Neural cell (in vitro differentiated cells): ENCODE data around the gene SERTAD2. TPM values are rescaled to one million over a fixed set of nuclear protein-coding genes. Genes with fewer than 3 reads are reported as not detected.

Source experiments
- H2AFZ ChIP-seq: fragments of 200-600, 300-800 bp; sonication (generic), shearing (Covaris generic); 2 replicates; pipeline ENCODE4 v1.6.0; 2014; ENCODE audit warnings: low read depth, mild to moderate bottlenecking, antibody characterized with exemption, low read length, moderate library complexity
- H3F3A ChIP-seq: fragments of 200-600 bp; shearing (Covaris generic); 2 replicates; pipeline ENCODE4 v1.6.1; 2016; ENCODE audit warnings: mild to moderate bottlenecking, moderate library complexity, mixed read lengths, antibody characterized with exemption, low read length; ENCODE audit not compliant: insufficient read depth, poor library complexity, severe bottlenecking
- H3K27ac ChIP-seq: fragments of 200-600, 300-800 bp; sonication (generic), shearing (Covaris generic); 2 replicates; pipeline ENCODE4 v1.5.1; 2014; ENCODE audit warnings: mild to moderate bottlenecking, low read length, moderate library complexity
- H3K27me3 ChIP-seq: fragments of 300-800, 200-600 bp; sonication (generic), shearing (Covaris generic); 2 replicates; pipeline ENCODE4 v1.6.0; 2014; ENCODE audit warnings: mild to moderate bottlenecking, low read depth, low read length, moderate library complexity; ENCODE audit not compliant: insufficient read depth
- H3K36me3 ChIP-seq: fragments of 300-800, 200-600 bp; sonication (generic), shearing (Covaris generic); 2 replicates; pipeline ENCODE4 v1.5.1; 2014; ENCODE audit warnings: mild to moderate bottlenecking, antibody characterized with exemption, low read length, moderate library complexity; ENCODE audit not compliant: insufficient read depth
- H3K4me2 ChIP-seq: fragments of 300-800, 200-600 bp; sonication (generic), shearing (Covaris generic); 2 replicates; pipeline ENCODE4 v1.6.0; 2014; ENCODE audit warnings: mild to moderate bottlenecking, low read length
- H3K4me3 ChIP-seq: fragments of 300-800, 200-600 bp; sonication (generic), shearing (Covaris generic); 2 replicates; pipeline ENCODE4 v1.5.1; 2014; ENCODE audit warnings: mild to moderate bottlenecking, low read length, moderate library complexity
- H3K79me2 ChIP-seq: fragments of 200-600 bp; shearing (Covaris generic); replicated peaks from 2 replicates; pipeline ENCODE4 v1.6.0; 2014; ENCODE audit warnings: mild to moderate bottlenecking, low read length, moderate library complexity; ENCODE audit not compliant: insufficient read depth
- H3K9ac ChIP-seq: fragments of 300-800, 200-600 bp; sonication (generic), shearing (Covaris generic); 2 replicates; pipeline ENCODE4 v1.6.1; 2016; ENCODE audit warnings: mild to moderate bottlenecking, low read length, mixed read lengths
- H3K9me2 ChIP-seq: fragments of 200-600 bp; shearing (Covaris generic); 2 replicates; pipeline ENCODE4 v1.6.1; 2016; ENCODE audit warnings: mild to moderate bottlenecking, low read length, mixed read lengths; ENCODE audit not compliant: insufficient read depth
- H3K9me3 ChIP-seq: fragments of 200-600, 300-800 bp; sonication (generic), shearing (Covaris generic); 2 replicates; pipeline ENCODE4 v1.6.1; 2016; ENCODE audit warnings: mild to moderate bottlenecking, mixed run types, low read length, moderate library complexity, mixed read lengths
- H4K20me1 ChIP-seq: fragments of 200-600 bp; shearing (Covaris generic); 2 replicates; pipeline ENCODE4 v1.6.1; 2016; ENCODE audit warnings: mild to moderate bottlenecking, mixed run types; ENCODE audit not compliant: insufficient read depth
- CTCF ChIP-seq: fragments of 450-650 bp; IDR thresholded peaks from 2 replicates; pipeline ENCODE4 v1.5.1; 2014; ENCODE audit warnings: antibody characterized with exemption, mild to moderate bottlenecking, moderate library complexity; ENCODE audit not compliant: poor library complexity, severe bottlenecking
- EP300 ChIP-seq: fragments of 450-650 bp; conservative IDR thresholded peaks from 2 replicates; pipeline ENCODE4 v1.6.1; 2014; ENCODE audit warnings: antibody characterized with exemption, mild to moderate bottlenecking, moderate library complexity; ENCODE audit not compliant: poor library complexity, severe bottlenecking
- EZH2 ChIP-seq: fragments of 200-600, 300-800 bp; shearing (Covaris generic), sonication (generic); IDR thresholded peaks from 2 replicates; pipeline ENCODE4 v1.6.1; 2014; ENCODE audit warnings: antibody characterized with exemption, low read length, borderline replicate concordance, mild to moderate bottlenecking; ENCODE audit not compliant: insufficient read depth, poor library complexity, severe bottlenecking
- MXI1 ChIP-seq: fragments of 450-650 bp; conservative IDR thresholded peaks from 2 replicates; pipeline ENCODE4 v1.6.1; 2014; ENCODE audit warnings: antibody characterized with exemption, mild to moderate bottlenecking; ENCODE audit not compliant: poor library complexity, severe bottlenecking
- POLR2AphosphoS5 ChIP-seq: IDR thresholded peaks from 2 replicates; pipeline ENCODE4 v1.6.1; 2012
- RAD21 ChIP-seq: fragments of 450-650 bp; conservative IDR thresholded peaks from 2 replicates; pipeline ENCODE4 v1.6.1; 2014; ENCODE audit warnings: antibody characterized with exemption, mild to moderate bottlenecking, moderate library complexity
- REST ChIP-seq: IDR thresholded peaks from 2 replicates; pipeline ENCODE4 v1.6.1; 2012; ENCODE audit warnings: borderline replicate concordance
- SMC3 ChIP-seq: fragments of 450-650 bp; conservative IDR thresholded peaks from 2 replicates; pipeline ENCODE4 v1.6.1; 2014; ENCODE audit warnings: antibody characterized with exemption, mild to moderate bottlenecking, moderate library complexity; ENCODE audit not compliant: poor library complexity
- TAF1 ChIP-seq: IDR thresholded peaks from 2 replicates; pipeline ENCODE4 v1.6.1; 2012; ENCODE audit warnings: low read depth
- polyA plus RNA-seq: library from polyadenylated mRNA; depleted of rRNA; stranded (reverse); fragments of >200 nt; gene quantifications from 2 replicates; pipeline ENCODE4 v1.2.3, GENCODE V29; 2014

Gene SERTAD2
- polyA plus RNA-seq, 1 donor from 2014 or later = 4.7 TPM

GRCh38 chr2:64629329-64629781 is 24.4 kb downstream of the SERTAD2 start:
- Histone ChIP-seq H3K27ac (no peak overlapping the region), H3K9me2 (no peaks in the 10 kb centered on the region), H3K4me2 (no peak overlapping the region), H3K36me3 (no peaks in the 10 kb centered on the region), H3K79me2 (no peaks in the 10 kb centered on the region), H3K9me3 (no peaks in the 10 kb centered on the region), H3K9ac (no peak overlapping the region), H3K27me3 (no peaks in the 10 kb centered on the region), H2AFZ (no peak overlapping the region), H3K4me3 (no peak overlapping the region), H4K20me1 (no peaks in the 10 kb centered on the region), H3F3A (no peaks in the 10 kb centered on the region)
- TF ChIP-seq EZH2 = no peak
- TF ChIP-seq MXI1 = no peak
- TF ChIP-seq POLR2AphosphoS5 = no peak
- TF ChIP-seq SMC3 = no peak
- no peak for TF ChIP-seq TAF1
- TF ChIP-seq RAD21 = no peak
- TF ChIP-seq CTCF = no peak
- TF ChIP-seq REST = no peak
- TF ChIP-seq EP300 = no peak

DNA sequence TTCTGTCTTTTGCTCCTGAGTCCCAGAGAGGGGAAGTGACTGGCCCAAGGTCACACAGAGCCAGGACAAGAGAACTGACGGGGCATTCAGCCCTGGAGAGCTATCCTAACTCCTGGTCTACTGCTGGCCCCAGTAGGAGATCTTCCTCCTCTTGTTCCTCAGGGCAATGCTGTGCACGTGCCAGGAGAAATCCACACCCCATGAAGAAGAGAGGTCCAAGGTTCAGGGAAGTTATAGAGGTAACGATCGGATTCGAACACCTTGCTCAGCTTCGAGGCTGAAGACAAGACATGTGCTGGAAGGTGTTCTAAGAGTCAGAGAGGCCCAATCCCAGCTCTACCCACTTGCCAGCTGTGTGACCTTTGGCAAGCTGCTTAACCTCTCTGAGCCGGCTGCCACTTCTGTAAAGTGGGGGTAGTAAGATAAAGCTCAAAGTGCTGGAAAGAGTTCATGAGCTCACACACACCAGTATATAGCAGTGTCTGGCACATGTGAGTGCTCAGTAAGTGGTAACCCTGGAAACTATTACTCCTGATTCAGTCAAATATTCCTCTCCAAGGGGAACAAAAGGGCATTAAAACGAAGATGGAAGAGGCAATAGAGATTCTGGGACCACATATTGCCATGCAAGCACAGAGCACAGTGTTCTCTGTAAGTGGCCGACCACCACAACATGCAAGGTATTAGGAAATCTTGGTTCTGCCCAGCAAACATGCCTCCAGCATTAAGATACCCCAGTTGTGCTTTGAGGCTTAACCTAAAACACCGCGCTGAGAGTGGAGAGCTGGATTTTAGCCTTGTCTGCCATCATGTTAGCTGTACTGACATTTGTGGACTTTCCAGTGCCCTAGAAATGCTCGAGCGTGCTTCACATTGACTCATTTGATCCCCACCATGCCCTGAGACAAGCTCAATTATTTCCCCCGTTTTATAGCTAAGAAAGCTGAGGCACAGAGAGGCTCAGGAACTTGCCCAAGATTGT is 25.6 kb downstream of the SERTAD2 start:
- TF ChIP-seq EZH2 (no peak), CTCF (no peak), TAF1 (no peak), SMC3 (no peak), EP300 (no peak), REST (no peak), MXI1 (no peak), POLR2AphosphoS5 (no peak), RAD21 (no peak)
- Histone ChIP-seq H3K9me3 (no peaks in the 10 kb centered on the region), H3K79me2 (no peaks in the 10 kb centered on the region), H3K9ac (no peak overlapping the region), H4K20me1 (no peaks in the 10 kb centered on the region), H3K27me3 (no peaks in the 10 kb centered on the region), H3K4me2 (no peak overlapping the region), H3K36me3 (no peaks in the 10 kb centered on the region), H2AFZ (no peak overlapping the region), H3K9me2 (no peaks in the 10 kb centered on the region), H3K27ac (no peak overlapping the region), H3F3A (no peaks in the 10 kb centered on the region), H3K4me3 (no peak overlapping the region)
